ENCODE results near the gene CHIT1.

DNA sequence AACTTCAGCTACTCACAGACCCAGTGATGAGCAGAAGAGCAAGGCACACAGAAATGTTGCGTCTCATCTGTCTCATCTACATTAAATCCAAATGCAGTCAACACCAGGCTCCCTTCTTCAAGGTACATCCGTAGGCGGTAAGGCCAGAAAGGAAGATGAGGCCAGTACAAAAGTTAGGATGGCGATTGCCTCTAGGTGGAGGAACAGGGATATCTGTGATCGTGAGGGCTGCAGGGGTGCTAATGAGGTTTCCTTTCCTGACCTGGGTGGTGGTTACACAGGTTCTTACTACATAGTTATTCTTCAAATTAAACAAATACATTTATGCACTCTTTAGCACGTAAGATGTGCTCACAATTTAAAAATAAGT, 52.5 kb downstream of the CHIT1 start:
- TF ChIP-seq, protein P1, sequence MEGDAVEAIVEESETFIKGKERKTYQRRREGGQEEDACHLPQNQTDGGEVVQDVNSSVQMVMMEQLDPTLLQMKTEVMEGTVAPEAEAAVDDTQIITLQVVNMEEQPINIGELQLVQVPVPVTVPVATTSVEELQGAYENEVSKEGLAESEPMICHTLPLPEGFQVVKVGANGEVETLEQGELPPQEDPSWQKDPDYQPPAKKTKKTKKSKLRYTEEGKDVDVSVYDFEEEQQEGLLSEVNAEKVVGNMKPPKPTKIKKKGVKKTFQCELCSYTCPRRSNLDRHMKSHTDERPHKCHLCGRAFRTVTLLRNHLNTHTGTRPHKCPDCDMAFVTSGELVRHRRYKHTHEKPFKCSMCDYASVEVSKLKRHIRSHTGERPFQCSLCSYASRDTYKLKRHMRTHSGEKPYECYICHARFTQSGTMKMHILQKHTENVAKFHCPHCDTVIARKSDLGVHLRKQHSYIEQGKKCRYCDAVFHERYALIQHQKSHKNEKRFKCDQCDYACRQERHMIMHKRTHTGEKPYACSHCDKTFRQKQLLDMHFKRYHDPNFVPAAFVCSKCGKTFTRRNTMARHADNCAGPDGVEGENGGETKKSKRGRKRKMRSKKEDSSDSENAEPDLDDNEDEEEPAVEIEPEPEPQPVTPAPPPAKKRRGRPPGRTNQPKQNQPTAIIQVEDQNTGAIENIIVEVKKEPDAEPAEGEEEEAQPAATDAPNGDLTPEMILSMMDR (IDR thresholded peaks at IDR 0.05 in 2 of 3, conservative IDR thresholded peaks at IDR 0.05 in 1 of 3; ENCODE audit: borderline replicate concordance in 1 of 3, insufficient read depth in 1 of 3, low read depth in 2 of 3, low read length in 2 of 3), result 0 out of 6 replicates have a peak, but pooled peaks of 1 of the 3 experiments have one; percentile 7
- TF ChIP-seq TCF7L2 (IDR thresholded peaks at IDR 0.05; ENCODE audit: borderline replicate concordance, extremely low read depth, insufficient read depth, insufficient read length) (no peak), SIN3A (IDR thresholded peaks at IDR 0.05; ENCODE audit: low read depth) (no peak), RAD21 (IDR thresholded peaks at IDR 0.05; ENCODE audit: low read depth) (no peak), MAX (IDR thresholded peaks at IDR 0.05) (no peak), POLR2A (IDR thresholded peaks at IDR 0.05; ENCODE audit: borderline replicate concordance, extremely low read depth, insufficient read depth, insufficient read length) (no peak), EZH2phosphoT487 (IDR thresholded peaks at IDR 0.05; ENCODE audit: borderline replicate concordance) (no peak), SP1 (IDR thresholded peaks at IDR 0.05; ENCODE audit: low read depth) (no peak), CEBPB (IDR thresholded peaks at IDR 0.05; ENCODE audit: low read depth) (no peak), ZNF274 (IDR thresholded peaks at IDR 0.05; ENCODE audit: low read depth, low read length) (no peak), ATF3 (IDR thresholded peaks at IDR 0.05) (no peak), POLR2AphosphoS5 (IDR thresholded peaks at IDR 0.05; ENCODE audit: low read depth, low read length) (no peak)

Measured in HCT116 (cell line).